ENCODE measurements around the gene RHBDF2.

The RHBDF2 gene

GRCh38 chr17:76458580-76459490 lies 42.4 kb downstream of the RHBDF2 start:
- no peak for DNase-seq

GRCh38 chr17:76453431-76453743 lies 47.8 kb downstream of the RHBDF2 start:
- DNase-seq, result no peak

GRCh38 chr17:76452660-76453430 lies 48.4 kb downstream of the RHBDF2 start, which contains the start of gene UBE2O:
Gene UBE2O, minus strand, starts transcription at chr17:76453152. Its CDS starts 11 bp downstream, at chr17:76453141.
- peak; percentile 74 for DNase-seq

- peak; percentile 47 for DNase-seq
Measured at GRCh38 chr17:76452127-76452659, 49.0 kb downstream of the RHBDF2 start.

- DNase-seq, result no peak
Measured at GRCh38 chr17:76451506-76451905, 49.7 kb downstream of the RHBDF2 start.

- DNase-seq, result no peak
Measured at GRCh38 chr17:76449126-76449525, 52.1 kb downstream of the RHBDF2 start.

- no peak for DNase-seq
Measured at GRCh38 chr17:76447931-76448652, 53.1 kb downstream of the RHBDF2 start.

- DNase-seq, result no peak
Measured at GRCh38 chr17:76446449-76447231, 54.6 kb downstream of the RHBDF2 start.

GRCh38 chr17:76445697-76446448 lies 55.4 kb downstream of the RHBDF2 start:
- no peak for DNase-seq

GRCh38 chr17:76444518-76445311 lies 56.5 kb downstream of the RHBDF2 start:
- DNase-seq, result no peak

GRCh38 chr17:76442341-76443338 lies 58.6 kb downstream of the RHBDF2 start:
- no peak for DNase-seq

- no peak for DNase-seq
Measured at GRCh38 chr17:76441686-76442340, 59.4 kb downstream of the RHBDF2 start.

GRCh38 chr17:76440751-76441362 lies 60.4 kb downstream of the RHBDF2 start:
- DNase-seq, result no peak

GRCh38 chr17:76439314-76439928 lies 61.8 kb downstream of the RHBDF2 start:
- DNase-seq, result no peak

- DNase-seq, result no peak
Measured at GRCh38 chr17:76438906-76439305, 62.3 kb downstream of the RHBDF2 start.

GRCh38 chr17:76437467-76438402 lies 63.5 kb downstream of the RHBDF2 start:
- no peak for DNase-seq

All from right kidney (tissue), 1 donor.